GM19099 (cell line): Measurements from ENCODE around the gene NPR3.

Experiments used
- POLR2A ChIP-seq: IDR thresholded peaks from 3 replicates; pipeline ENCODE4 v1.6.1; 2011; ENCODE audit warnings: low read depth; ENCODE audit not compliant: insufficient read length; ENCODE audit errors: extremely low read depth

Gene NPR3

GRCh38 chr5:32805971-32806638, 95.0 kb downstream of the NPR3 start:
- TF ChIP-seq POLR2A: no peak

- no peak for TF ChIP-seq POLR2A
Observed at GRCh38 chr5:32808783-32809182, 97.7 kb downstream of the NPR3 start.

- no peak for TF ChIP-seq POLR2A
Observed at GRCh38 chr5:32810804-32811203, 99.7 kb downstream of the NPR3 start.

- no peak for TF ChIP-seq POLR2A
Observed at GRCh38 chr5:32812399-32812798, 101.3 kb downstream of the NPR3 start.

- TF ChIP-seq POLR2A: no peak
Observed at GRCh38 chr5:32814141-32814540, 103.0 kb downstream of the NPR3 start.

GRCh38 chr5:32814620-32815019, 103.5 kb downstream of the NPR3 start:
- TF ChIP-seq POLR2A: no peak

GRCh38 chr5:32827981-32828380, 116.9 kb downstream of the NPR3 start:
- TF ChIP-seq POLR2A: no peak

GRCh38 chr5:32828492-32828891, 117.4 kb downstream of the NPR3 start:
- no peak for TF ChIP-seq POLR2A

- TF ChIP-seq POLR2A: no peak
Observed at GRCh38 chr5:32831624-32832023, 120.5 kb downstream of the NPR3 start.

- TF ChIP-seq POLR2A: no peak
Observed at GRCh38 chr5:32833127-32833526, 122.0 kb downstream of the NPR3 start.

GRCh38 chr5:32833663-32834062, 122.5 kb downstream of the NPR3 start:
- no peak for TF ChIP-seq POLR2A

GRCh38 chr5:32834251-32834650, 123.1 kb downstream of the NPR3 start:
- no peak for TF ChIP-seq POLR2A

- TF ChIP-seq POLR2A: no peak
Observed at GRCh38 chr5:32836176-32836575, 125.1 kb downstream of the NPR3 start.

- TF ChIP-seq POLR2A: no peak
Observed at GRCh38 chr5:32837211-32837610, 126.1 kb downstream of the NPR3 start.

- TF ChIP-seq POLR2A: no peak
Observed at GRCh38 chr5:32839106-32839505, 128.0 kb downstream of the NPR3 start.

GRCh38 chr5:32840606-32841005, 129.5 kb downstream of the NPR3 start:
- TF ChIP-seq POLR2A: no peak
